HAP-1 (cell line): ENCODE measurements around the gene REG4.

Source experiments
- DNase-seq, 2 experiments: peaks; one replicate each; pipeline ENCODE4 v3.0.0-alpha.2; 2016 to 2020; ENCODE audit warnings: low spot score in 2 of 2
- H3K27me3 ChIP-seq: fragments of 250-450 bp; sonication (Bioruptor Pico); 2 replicates; pipeline ENCODE4 v1.5.1; 2020; ENCODE audit warnings: low read depth, mild to moderate bottlenecking, moderate library complexity
- H3K36me3 ChIP-seq: fragments of 250-450 bp; sonication (Bioruptor Pico); replicated peaks from 2 replicates; pipeline ENCODE4 v1.5.1; 2020; ENCODE audit warnings: mild to moderate bottlenecking
- H3K4me1 ChIP-seq: fragments of 250-450 bp; sonication (Bioruptor Pico); 2 replicates; pipeline ENCODE4 v1.5.1; 2020; ENCODE audit warnings: mild to moderate bottlenecking
- H3K4me3 ChIP-seq: fragments of 250-450 bp; sonication (Bioruptor Pico); 2 replicates; pipeline ENCODE4 v1.5.1; 2020; ENCODE audit warnings: mild to moderate bottlenecking, moderate library complexity
- H3K9me3 ChIP-seq: fragments of 250-450 bp; sonication (Bioruptor Pico); 2 replicates; pipeline ENCODE4 v1.5.1; 2020; ENCODE audit warnings: mild to moderate bottlenecking, moderate library complexity
- in situ Hi-C: fragments of 300-500 bp; cut with MboI; formaldehyde crosslinking; loops from 3 replicates; pipeline ENCODE4 v1.14.3; 2020; ENCODE audit warnings: low sequenced_read_pairs, inconsistent platforms, mixed read lengths

The REG4 gene

GRCh38 chr1:119767486-119767885 lies 43.8 kb downstream of the REG4 start:
- no peaks in the 10 kb centered on the region for H3K9me3 ChIP-seq
- in situ Hi-C loops = no loop called here
- peak in 1 of 2 experiments; percentile 25 for DNase-seq
- H3K27me3 ChIP-seq = peaks cover 4% of the 10 kb centered on the region; the same call in 1 of the 2 replicates
- H3K4me3 ChIP-seq = no peak overlapping the region
- H3K36me3 ChIP-seq = no peaks in the 10 kb centered on the region
- H3K4me1 ChIP-seq = peaks cover 9% of the 10 kb centered on the region

GRCh38 chr1:119766374-119766794 lies 44.9 kb downstream of the REG4 start:
- no peaks in the 10 kb centered on the region for H3K36me3 ChIP-seq
- in situ Hi-C loops = no loop called here
- H3K4me3 ChIP-seq = no peak overlapping the region
- peaks cover 4% of the 10 kb centered on the region; the same call in 1 of the 2 replicates for H3K27me3 ChIP-seq
- H3K9me3 ChIP-seq = no peaks in the 10 kb centered on the region
- no peak for DNase-seq
- H3K4me1 ChIP-seq = peaks cover 9% of the 10 kb centered on the region

GRCh38 chr1:119764220-119764619 lies 47.0 kb downstream of the REG4 start:
- Histone ChIP-seq H3K9me3 (no peaks in the 10 kb centered on the region), H3K4me3 (no peak overlapping the region), H3K4me1 (peaks cover 6% of the 10 kb centered on the region), H3K36me3 (no peaks in the 10 kb centered on the region), H3K27me3 (peaks cover 4% of the 10 kb centered on the region; the same call in 1 of the 2 replicates)
- in situ Hi-C loops = no loop called here
- DNase-seq = no peak

GRCh38 chr1:119762953-119763352 lies 48.3 kb downstream of the REG4 start:
- H3K9me3 ChIP-seq = no peaks in the 10 kb centered on the region
- peaks cover 4% of the 10 kb centered on the region; the same call in 1 of the 2 replicates for H3K27me3 ChIP-seq
- no peak for DNase-seq
- in situ Hi-C loops = no loop called here
- H3K4me1 ChIP-seq = peaks cover 6% of the 10 kb centered on the region
- H3K4me3 ChIP-seq = no peak overlapping the region
- H3K36me3 ChIP-seq = no peaks in the 10 kb centered on the region

GRCh38 chr1:119762409-119762808 lies 48.9 kb downstream of the REG4 start:
- Histone ChIP-seq H3K4me3 (no peak overlapping the region), H3K27me3 (peaks cover 4% of the 10 kb centered on the region; the same call in 1 of the 2 replicates), H3K9me3 (no peaks in the 10 kb centered on the region), H3K4me1 (peaks cover 4% of the 10 kb centered on the region), H3K36me3 (no peaks in the 10 kb centered on the region)
- in situ Hi-C loops = no loop called here
- DNase-seq = no peak

GRCh38 chr1:119758584-119758983 lies 52.7 kb downstream of the REG4 start:
- H3K36me3 ChIP-seq = no peaks in the 10 kb centered on the region
- no peak overlapping the region for H3K4me3 ChIP-seq
- DNase-seq = no peak
- in situ Hi-C loops = no loop called here
- no peaks in the 10 kb centered on the region for H3K9me3 ChIP-seq
- H3K27me3 ChIP-seq = no peaks in the 10 kb centered on the region; the same call in 1 of the 2 replicates
- H3K4me1 ChIP-seq = no peaks in the 10 kb centered on the region

- H3K4me1 ChIP-seq = no peaks in the 10 kb centered on the region
- H3K4me3 ChIP-seq = no peak overlapping the region
- no peak for DNase-seq
- no peaks in the 10 kb centered on the region for H3K9me3 ChIP-seq
- H3K36me3 ChIP-seq = no peaks in the 10 kb centered on the region
- in situ Hi-C loops = no loop called here
- no peaks in the 10 kb centered on the region for H3K27me3 ChIP-seq
Observed at GRCh38 chr1:119752592-119752991, 58.7 kb downstream of the REG4 start.

GRCh38 chr1:119748040-119748439 lies 63.2 kb downstream of the REG4 start:
- Histone ChIP-seq H3K4me1 (no peaks in the 10 kb centered on the region), H3K9me3 (no peaks in the 10 kb centered on the region), H3K36me3 (peaks cover 12% of the 10 kb centered on the region), H3K4me3 (no peak overlapping the region), H3K27me3 (no peaks in the 10 kb centered on the region)
- in situ Hi-C loops = no loop called here
- no peak for DNase-seq

GRCh38 chr1:119747451-119747850 lies 63.8 kb downstream of the REG4 start:
- Histone ChIP-seq H3K9me3 (no peaks in the 10 kb centered on the region), H3K27me3 (no peaks in the 10 kb centered on the region), H3K36me3 (peaks cover 18% of the 10 kb centered on the region), H3K4me1 (no peaks in the 10 kb centered on the region), H3K4me3 (no peak overlapping the region)
- DNase-seq = no peak
- in situ Hi-C loops = no loop called here

GRCh38 chr1:119745034-119745433 lies 66.2 kb downstream of the REG4 start:
- peaks cover 42% of the 10 kb centered on the region for H3K36me3 ChIP-seq
- in situ Hi-C loops = no loop called here
- no peak for DNase-seq
- no peak overlapping the region for H3K4me3 ChIP-seq
- H3K4me1 ChIP-seq = no peaks in the 10 kb centered on the region
- H3K9me3 ChIP-seq = no peaks in the 10 kb centered on the region
- no peaks in the 10 kb centered on the region for H3K27me3 ChIP-seq

- DNase-seq = no peak
- Histone ChIP-seq H3K9me3 (no peaks in the 10 kb centered on the region), H3K4me1 (no peaks in the 10 kb centered on the region), H3K36me3 (peaks cover 47% of the 10 kb centered on the region), H3K27me3 (no peaks in the 10 kb centered on the region), H3K4me3 (no peak overlapping the region)
- in situ Hi-C loops = no loop called here
Observed at GRCh38 chr1:119744598-119744942, 66.7 kb downstream of the REG4 start.
